Natural killer cell (primary cell): Measurements from ENCODE around the gene REV1. TPM values are rescaled to one million over a fixed set of nuclear protein-coding genes. Genes with fewer than 3 reads are reported as not detected.
"Not testable (repeated sequence)": the region's sequence is repeated elsewhere in the genome, so short reads cannot be mapped to it uniquely, and the experiment has no call there.

Experiments
- ATAC-seq, 3 donors: fragments of 150-1000 bp in 2 of 3; fragments of 200-7000 bp in 1 of 3; cut with Tn5 transposase; 1 replicate in 1 of 3; 2 replicates in 2 of 3; pipeline ENCODE4 v1.10.0; 2021; ENCODE audit warnings: mild to moderate bottlenecking in 2 of 3, moderate library complexity in 2 of 3
- DNase-seq, 2 donors: peaks; one replicate each; pipeline versions ENCODE4 v3.0.0 to v3.0.0-alpha.2; 2013 to 2021; ENCODE audit warnings: mixed read lengths in 1 of 2
- H3K27ac ChIP-seq: one replicate; pipeline ENCODE4 v1.5.1; 2013; ENCODE audit warnings: mild to moderate bottlenecking, low read length
- H3K27me3 ChIP-seq: one replicate; pipeline ENCODE4 v1.6.1; 2013; ENCODE audit warnings: low read length; ENCODE audit not compliant: control insufficient read depth, insufficient read depth
- H3K36me3 ChIP-seq: one replicate; pipeline ENCODE4 v1.6.1; 2013; ENCODE audit warnings: low read length; ENCODE audit not compliant: control insufficient read depth, insufficient read depth
- H3K4me1 ChIP-seq: one replicate; pipeline ENCODE4 v1.6.1; 2013; ENCODE audit warnings: low read length; ENCODE audit not compliant: control insufficient read depth, insufficient read depth
- H3K4me3 ChIP-seq: one replicate; pipeline ENCODE4 v1.5.1; 2013; ENCODE audit warnings: low read length
- H3K9me3 ChIP-seq: one replicate; pipeline ENCODE4 v1.6.1; 2013; ENCODE audit warnings: low read length; ENCODE audit not compliant: control insufficient read depth, insufficient read depth
- H3K27ac Mint-ChIP-seq, 2 donors: one replicate each; pipeline ENCODE4 v1.8.0; 2022; ENCODE audit warnings: mild to moderate bottlenecking in 2 of 2, mixed read lengths in 2 of 2, moderate library complexity in 1 of 2
- H3K27me3 Mint-ChIP-seq, 2 donors: one replicate each; pipeline ENCODE4 v1.8.0; 2022; ENCODE audit warnings: low read depth in 2 of 2, mixed read lengths in 2 of 2
- H3K36me3 Mint-ChIP-seq: one replicate; pipeline ENCODE4 v1.8.0; 2022; ENCODE audit warnings: mixed read lengths
- H3K4me1 Mint-ChIP-seq, 2 donors: one replicate each; pipeline ENCODE4 v1.8.0; 2022; ENCODE audit warnings: mixed read lengths in 2 of 2
- H3K4me3 Mint-ChIP-seq: one replicate; pipeline ENCODE4 v1.8.0; 2022; ENCODE audit warnings: mild to moderate bottlenecking, moderate library complexity, mixed read lengths
- H3K9me3 Mint-ChIP-seq, 2 donors: one replicate each; pipeline ENCODE4 v1.8.0; 2022; ENCODE audit warnings: mixed read lengths in 2 of 2
- WGBS: methylation state at CpG from one replicate; pipeline ENCODE4 v1.1.7; 2013; ENCODE audit warnings: missing lambda C conversion rate; ENCODE audit not compliant: insufficient coverage; 5-methylcytosine and 5-hydroxymethylcytosine counted together
- intact Hi-C: fragments of 100-400 bp; cut with micrococcal nuclease; formaldehyde crosslinking; loops from one replicate; pipeline ENCODE4 v1.14.2; 2022
- total RNA-seq, 4 donors: library from RNA; stranded (reverse); fragments of 120-200 nt in 1 of 4; gene quantifications; one replicate each; pipeline versions ENCODE4 v1.2.3 to v1.2.4, GENCODE V29; 2013 to 2022
- TF ChIP-seq, protein P1 (sequence below): fragments of 200-600 bp; IDR thresholded peaks from one replicate; pipeline ENCODE4 v1.8.0; 2022; ENCODE audit warnings: antibody characterized with exemption

Gene REV1
- total RNA-seq, 3 donors from 2014 or later (not counting 1 experiment from before 2014, with no cell fraction given): 34.7 to 49.1 (median 38.5) TPM

DNA sequence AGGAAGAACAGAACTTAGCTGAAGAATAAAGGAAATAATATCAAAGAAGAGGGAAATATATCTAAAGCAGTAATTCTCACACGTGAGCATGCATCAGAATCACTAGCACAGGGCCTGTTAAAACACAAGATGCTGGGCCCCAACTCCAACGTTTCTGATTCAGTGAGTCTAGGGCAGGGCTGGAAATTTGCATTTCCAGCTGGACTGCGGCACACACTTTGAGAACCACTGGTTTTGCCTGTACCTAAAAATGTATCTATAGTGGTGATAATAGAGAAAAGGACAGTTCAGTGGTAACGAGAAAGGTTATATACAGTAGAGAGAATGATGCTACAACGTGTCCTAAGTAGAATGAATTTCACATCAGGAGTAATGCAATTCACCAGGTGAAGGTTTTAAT is 11.2 kb downstream of the REV1 start:
- no peaks in the 10 kb centered on the region for H3K27me3 Mint-ChIP-seq
- intact Hi-C loops: no loop called here
- no peaks in the 10 kb centered on the region for H3K9me3 Mint-ChIP-seq
- ATAC-seq (no peak), DNase-seq (no peak)
- TF ChIP-seq, protein P1, sequence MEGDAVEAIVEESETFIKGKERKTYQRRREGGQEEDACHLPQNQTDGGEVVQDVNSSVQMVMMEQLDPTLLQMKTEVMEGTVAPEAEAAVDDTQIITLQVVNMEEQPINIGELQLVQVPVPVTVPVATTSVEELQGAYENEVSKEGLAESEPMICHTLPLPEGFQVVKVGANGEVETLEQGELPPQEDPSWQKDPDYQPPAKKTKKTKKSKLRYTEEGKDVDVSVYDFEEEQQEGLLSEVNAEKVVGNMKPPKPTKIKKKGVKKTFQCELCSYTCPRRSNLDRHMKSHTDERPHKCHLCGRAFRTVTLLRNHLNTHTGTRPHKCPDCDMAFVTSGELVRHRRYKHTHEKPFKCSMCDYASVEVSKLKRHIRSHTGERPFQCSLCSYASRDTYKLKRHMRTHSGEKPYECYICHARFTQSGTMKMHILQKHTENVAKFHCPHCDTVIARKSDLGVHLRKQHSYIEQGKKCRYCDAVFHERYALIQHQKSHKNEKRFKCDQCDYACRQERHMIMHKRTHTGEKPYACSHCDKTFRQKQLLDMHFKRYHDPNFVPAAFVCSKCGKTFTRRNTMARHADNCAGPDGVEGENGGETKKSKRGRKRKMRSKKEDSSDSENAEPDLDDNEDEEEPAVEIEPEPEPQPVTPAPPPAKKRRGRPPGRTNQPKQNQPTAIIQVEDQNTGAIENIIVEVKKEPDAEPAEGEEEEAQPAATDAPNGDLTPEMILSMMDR: no peak
- no peaks in the 10 kb centered on the region for H3K36me3 Mint-ChIP-seq
- Histone ChIP-seq H3K27ac (no peak overlapping the region), H3K9me3 (no peaks in the 10 kb centered on the region), H3K36me3 (no peaks in the 10 kb centered on the region), H3K4me3 (no peak overlapping the region), H3K27me3 (no peaks in the 10 kb centered on the region), H3K4me1 (no peaks in the 10 kb centered on the region)
- peaks cover 32 to 39% of the 10 kb centered on the region in 2 donors for H3K4me1 Mint-ChIP-seq
- H3K4me3 Mint-ChIP-seq: no peak overlapping the region
- 76% methylated on average over 5 of the region's 5 CpGs for WGBS
- peak overlapping the region in 1 of 2 donors; percentile 11 for H3K27ac Mint-ChIP-seq

DNA sequence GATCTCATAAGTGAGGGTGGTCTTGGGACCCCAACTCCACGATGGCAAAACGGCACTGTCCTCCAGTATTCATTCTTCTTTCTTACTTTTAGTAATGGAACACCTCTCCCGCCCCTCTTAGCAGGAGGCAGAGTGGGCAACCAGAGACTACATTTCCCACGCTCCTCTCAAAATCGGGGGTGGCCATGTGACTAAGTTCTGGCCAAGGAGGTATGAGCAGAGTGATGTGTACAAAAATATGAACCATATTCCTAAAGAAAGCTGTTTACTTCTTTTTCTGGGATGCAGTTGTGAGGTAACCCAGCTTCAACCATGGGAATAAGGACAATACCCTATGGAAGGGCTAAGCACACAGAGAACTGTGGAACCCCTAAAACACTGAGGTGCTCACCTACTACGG is 12.8 kb downstream of the REV1 start:
- ATAC-seq: no peak
- H3K27me3 ChIP-seq: no peaks in the 10 kb centered on the region
- no peaks in the 10 kb centered on the region for H3K27me3 Mint-ChIP-seq
- TF ChIP-seq, protein P1: no peak
- H3K27ac ChIP-seq: no peak overlapping the region
- H3K4me3 Mint-ChIP-seq: no peak overlapping the region
- 96% methylated on average over 5 of the region's 6 CpGs for WGBS
- H3K4me3 ChIP-seq: no peak overlapping the region
- DNase-seq: no peak
- H3K9me3 ChIP-seq: no peaks in the 10 kb centered on the region
- peaks cover 37 to 44% of the 10 kb centered on the region in 2 donors for H3K4me1 Mint-ChIP-seq
- H3K9me3 Mint-ChIP-seq: no peaks in the 10 kb centered on the region
- H3K27ac Mint-ChIP-seq: no peak overlapping the region
- no peaks in the 10 kb centered on the region for H3K36me3 Mint-ChIP-seq
- no peaks in the 10 kb centered on the region for H3K36me3 ChIP-seq
- no peaks in the 10 kb centered on the region for H3K4me1 ChIP-seq
- intact Hi-C loops: no loop called here

DNA sequence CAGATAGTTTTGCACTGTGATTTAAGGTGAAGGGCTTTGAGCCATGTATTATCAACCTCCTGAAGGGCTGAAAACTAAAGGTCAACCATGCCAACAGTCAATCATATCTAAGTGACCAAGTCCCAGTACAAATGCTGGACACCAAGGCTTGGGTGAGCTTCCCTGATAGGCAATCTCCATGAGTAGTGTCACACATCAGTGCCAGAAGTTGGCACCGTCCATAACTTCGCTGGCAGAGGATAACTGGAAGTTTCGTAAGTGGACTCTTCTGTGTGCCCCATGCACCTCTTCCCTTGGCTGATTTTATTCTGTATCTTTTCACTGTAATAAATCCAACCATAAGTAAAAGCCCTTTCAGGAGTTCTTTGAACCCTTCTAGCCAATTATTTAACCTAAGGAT is 13.2 kb downstream of the REV1 start:
- H3K36me3 ChIP-seq: no peaks in the 10 kb centered on the region
- no peaks in the 10 kb centered on the region for H3K4me1 ChIP-seq
- TF ChIP-seq, protein P1: no peak
- WGBS: 96% methylated on average over 3 of the region's 3 CpGs
- intact Hi-C loops: no loop called here
- ATAC-seq (no peak), DNase-seq (no peak)
- no peak overlapping the region for H3K27ac ChIP-seq
- H3K36me3 Mint-ChIP-seq: no peaks in the 10 kb centered on the region
- no peaks in the 10 kb centered on the region for H3K27me3 ChIP-seq
- H3K27me3 Mint-ChIP-seq: no peaks in the 10 kb centered on the region
- no peak overlapping the region for H3K27ac Mint-ChIP-seq
- no peak overlapping the region for H3K4me3 ChIP-seq
- no peaks in the 10 kb centered on the region for H3K9me3 ChIP-seq
- no peaks in the 10 kb centered on the region for H3K9me3 Mint-ChIP-seq
- H3K4me3 Mint-ChIP-seq: no peak overlapping the region
- peaks cover 40 to 48% of the 10 kb centered on the region in 2 donors for H3K4me1 Mint-ChIP-seq

DNA sequence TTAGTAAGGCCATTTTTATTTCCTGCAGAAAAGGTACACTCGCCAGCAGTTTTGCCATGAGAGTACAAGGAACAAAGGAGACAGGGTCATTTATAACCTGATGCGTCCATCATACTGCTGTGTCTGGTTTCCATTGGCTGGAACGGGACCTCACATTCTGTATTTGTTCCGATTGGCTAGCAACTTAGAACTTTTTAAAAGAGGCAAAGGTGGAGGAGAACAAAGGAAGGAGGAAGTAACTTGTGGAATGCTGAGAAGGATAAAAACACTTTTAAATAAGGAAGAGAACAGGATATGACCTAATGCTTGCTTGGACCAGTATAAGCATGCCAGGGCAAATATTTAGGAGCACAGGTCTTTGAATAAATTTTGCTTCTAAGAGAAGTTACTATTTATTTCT is 14.7 kb downstream of the REV1 start:
- ATAC-seq, DNase-seq, H3K36me3 Mint-ChIP-seq, H3K4me1 ChIP-seq, H3K27ac Mint-ChIP-seq, H3K36me3 ChIP-seq, H3K27ac ChIP-seq, intact Hi-C loops, H3K27me3 Mint-ChIP-seq, H3K4me3 ChIP-seq, H3K4me3 Mint-ChIP-seq, H3K9me3 ChIP-seq, H3K9me3 Mint-ChIP-seq, H3K27me3 ChIP-seq: not testable (repeated sequence)
- H3K4me1 Mint-ChIP-seq: peaks cover 45 to 53% of the 10 kb centered on the region in 2 donors
- WGBS: 94% methylated on average over 4 of the region's 4 CpGs
